AG08395 (cell line): Measurements from ENCODE around the gene NSF.
"Not testable (repeated sequence)": the region's sequence is repeated elsewhere in the genome, so short reads cannot be mapped to it uniquely, and the experiment has no call there.

Experiments used
- DNase-seq: peaks from one replicate; pipeline ENCODE4 v3.0.0; 2012; ENCODE audit warnings: mixed read lengths, low spot score

Gene NSF

DNA sequence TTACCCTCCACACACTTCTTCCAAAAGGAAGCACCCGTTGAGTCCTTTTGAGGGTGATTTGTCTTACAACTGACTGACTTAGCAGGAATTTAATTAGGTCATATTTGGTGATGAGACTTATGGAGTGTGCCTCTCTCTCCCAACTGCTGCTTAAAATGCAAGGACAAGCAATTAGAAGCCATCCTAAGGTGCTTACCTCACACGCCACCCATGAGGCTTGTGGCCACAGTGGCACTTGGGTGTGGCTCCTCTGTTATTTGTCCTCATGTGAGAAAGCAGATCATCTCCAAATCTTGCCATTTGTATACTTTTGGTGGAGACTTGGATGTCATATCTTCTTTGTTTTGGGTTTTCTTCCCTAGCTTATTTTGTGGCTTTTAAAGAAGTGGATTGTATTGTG, 166.4 kb downstream of the NSF start:
- no peak for DNase-seq

DNA sequence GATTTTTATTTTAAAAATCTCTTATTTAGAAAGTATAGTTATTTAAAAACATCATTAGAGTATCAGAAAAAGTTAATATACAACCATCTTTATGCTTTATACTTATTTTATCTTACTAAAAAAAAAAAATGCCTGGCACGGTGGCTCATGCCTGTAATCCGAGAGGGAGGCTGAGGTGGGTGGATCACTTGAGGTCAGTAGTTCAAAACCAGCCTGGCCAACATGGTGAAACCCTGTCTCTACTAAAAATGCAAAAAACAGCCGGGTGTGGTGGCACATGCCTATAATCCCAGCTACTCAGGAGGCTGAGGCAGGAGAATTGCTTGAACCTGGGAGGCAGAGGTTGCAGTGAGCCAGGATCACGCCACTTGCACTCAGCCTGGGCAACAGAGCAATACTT, 167.1 kb downstream of the NSF start:
- not testable (repeated sequence) for DNase-seq

DNA sequence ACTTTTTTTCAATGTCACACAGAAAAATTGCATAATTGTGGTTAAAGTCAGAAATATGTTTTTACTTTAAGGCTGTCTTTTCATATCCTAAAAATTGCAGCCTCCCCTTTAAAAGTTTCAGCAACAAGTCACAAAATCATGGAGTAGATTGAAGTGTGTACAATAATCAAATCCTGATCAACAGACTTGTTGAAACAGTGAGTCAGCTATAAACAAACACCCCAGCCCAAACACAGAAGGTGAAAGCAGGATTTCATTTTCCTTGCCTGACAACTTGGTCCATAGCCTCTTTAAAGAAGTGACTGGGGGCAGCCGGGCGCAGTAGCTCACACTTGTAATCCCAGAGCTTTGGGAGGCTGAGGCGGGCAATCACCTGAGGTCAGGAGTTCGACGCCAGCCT, 168.1 kb downstream of the NSF start:
- DNase-seq, result no peak

DNA sequence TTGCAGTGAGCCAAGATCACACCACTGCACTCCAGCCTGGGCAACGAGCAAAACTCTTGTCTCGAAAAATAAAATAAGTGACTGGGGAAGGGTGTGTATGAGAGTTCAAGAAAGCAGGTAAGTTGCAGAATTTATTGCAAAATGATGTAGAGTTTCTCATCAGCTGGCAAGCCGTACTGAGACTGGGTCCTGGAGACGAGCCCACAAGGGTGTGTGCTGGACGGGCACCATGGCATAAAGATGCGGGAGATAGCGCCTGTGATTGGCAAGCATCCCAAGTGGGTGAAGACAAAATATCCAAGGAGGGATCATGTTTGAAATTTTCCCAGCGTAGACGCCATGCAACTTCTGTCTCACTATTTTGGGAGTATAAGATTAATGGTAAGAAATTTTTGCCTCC, 168.7 kb downstream of the NSF start:
- no peak for DNase-seq

DNA sequence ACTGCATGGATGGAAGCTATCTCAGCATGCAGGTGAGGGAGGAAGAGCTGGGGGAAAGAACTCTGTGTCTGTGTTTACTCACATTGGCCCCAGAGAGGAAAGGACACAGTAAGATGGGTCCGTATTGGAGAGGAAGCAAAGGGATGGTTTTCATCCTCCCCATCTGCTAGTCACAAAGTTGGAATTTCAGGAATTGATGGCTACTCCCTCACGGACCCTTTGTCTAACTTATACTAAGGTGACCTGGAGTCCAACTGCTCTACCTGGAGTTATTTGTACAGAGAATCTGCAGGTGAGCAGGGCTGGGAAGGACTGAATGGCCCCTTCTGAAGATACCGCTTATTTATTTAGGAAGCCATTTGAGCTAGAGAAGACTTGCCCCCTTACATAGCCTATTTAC, 172.9 kb downstream of the NSF start:
- DNase-seq, result no peak

DNA sequence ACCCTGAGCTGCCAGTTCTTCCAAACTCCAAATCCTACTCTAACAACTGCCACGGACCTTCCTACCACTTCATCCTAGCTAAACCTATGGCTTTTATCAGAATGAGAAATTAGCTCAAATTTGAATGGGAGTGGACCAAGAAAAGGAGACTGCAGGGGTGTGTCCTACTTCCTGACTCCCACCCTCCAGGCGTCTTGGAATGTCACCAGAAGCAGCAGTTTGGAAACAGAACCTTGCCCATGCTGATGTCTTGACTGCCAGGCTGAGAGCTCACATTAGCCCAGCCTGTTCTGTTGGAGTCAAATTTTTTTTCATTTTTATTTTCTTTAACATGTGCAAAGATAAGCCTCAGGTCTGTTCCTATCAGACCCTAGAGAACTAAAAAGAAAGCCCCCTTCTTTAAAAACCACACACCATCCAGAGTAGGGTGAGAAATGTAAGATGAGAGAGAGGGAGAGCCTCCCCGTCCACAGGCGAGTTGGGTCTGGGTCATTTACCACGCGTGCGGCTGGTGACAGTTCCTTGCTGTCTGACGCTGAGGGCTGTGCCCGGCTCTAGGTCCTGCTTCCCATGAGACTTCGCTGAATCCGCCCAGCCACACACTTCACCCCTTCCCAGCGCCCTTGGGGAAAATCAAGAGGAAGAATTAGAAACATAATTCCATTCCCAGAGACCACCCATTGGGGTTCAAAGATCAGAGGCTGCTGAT, 173.7 kb downstream of the NSF start:
- no peak for DNase-seq

DNA sequence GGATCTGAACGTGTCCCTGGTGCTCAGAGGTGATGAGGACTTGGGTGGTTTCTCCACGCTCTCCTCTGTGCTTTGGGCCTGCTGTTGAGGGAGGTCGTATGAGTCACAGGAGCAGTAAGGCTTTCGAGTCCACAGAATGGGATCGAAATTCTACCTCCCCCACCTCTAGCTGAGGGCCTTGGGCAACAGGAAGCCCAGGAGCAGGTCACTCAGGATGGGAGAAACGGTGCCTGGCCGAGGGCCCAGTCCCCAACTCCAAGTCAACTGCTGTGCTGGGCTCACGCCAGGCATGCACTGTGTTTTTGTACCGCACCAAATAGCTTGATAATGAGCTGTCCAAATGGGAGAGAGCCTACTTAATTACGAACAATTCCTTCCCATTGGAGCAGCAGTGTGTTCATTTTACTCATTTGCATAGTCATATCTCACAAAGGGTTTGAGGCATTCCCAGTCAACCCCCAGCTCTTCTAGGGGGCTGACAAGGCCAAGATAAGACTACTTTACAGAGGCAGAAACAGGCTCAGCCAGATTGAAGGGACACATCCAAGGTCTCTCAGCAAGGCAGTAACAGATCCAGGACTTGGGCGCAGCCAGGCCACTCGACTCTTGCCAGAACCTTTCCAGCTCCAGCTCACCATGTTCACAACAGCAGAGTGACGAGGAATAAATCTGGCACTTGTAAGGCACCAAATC, 174.4 kb downstream of the NSF start:
- DNase-seq, result peak; percentile 66

DNA sequence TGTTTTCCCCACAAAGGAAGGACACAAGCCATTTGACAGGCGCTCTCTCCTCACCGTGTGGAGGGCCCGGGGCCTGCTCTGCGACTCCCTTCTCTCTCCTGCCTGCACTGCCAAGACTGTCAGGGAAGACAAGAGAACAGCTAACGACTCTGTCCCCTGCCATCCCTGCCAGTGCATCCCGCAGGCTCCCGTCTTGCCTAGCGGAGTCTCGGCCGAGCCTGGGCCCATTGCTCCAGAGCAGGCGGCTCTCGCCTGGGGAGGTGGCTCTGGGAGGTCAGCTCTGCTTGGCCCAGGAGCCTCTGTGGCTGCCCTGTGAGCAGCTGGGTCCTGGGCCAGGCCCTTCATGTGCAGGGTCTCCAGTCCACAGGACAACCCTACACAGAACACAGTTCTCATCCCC, 175.0 kb downstream of the NSF start:
- no peak for DNase-seq

DNA sequence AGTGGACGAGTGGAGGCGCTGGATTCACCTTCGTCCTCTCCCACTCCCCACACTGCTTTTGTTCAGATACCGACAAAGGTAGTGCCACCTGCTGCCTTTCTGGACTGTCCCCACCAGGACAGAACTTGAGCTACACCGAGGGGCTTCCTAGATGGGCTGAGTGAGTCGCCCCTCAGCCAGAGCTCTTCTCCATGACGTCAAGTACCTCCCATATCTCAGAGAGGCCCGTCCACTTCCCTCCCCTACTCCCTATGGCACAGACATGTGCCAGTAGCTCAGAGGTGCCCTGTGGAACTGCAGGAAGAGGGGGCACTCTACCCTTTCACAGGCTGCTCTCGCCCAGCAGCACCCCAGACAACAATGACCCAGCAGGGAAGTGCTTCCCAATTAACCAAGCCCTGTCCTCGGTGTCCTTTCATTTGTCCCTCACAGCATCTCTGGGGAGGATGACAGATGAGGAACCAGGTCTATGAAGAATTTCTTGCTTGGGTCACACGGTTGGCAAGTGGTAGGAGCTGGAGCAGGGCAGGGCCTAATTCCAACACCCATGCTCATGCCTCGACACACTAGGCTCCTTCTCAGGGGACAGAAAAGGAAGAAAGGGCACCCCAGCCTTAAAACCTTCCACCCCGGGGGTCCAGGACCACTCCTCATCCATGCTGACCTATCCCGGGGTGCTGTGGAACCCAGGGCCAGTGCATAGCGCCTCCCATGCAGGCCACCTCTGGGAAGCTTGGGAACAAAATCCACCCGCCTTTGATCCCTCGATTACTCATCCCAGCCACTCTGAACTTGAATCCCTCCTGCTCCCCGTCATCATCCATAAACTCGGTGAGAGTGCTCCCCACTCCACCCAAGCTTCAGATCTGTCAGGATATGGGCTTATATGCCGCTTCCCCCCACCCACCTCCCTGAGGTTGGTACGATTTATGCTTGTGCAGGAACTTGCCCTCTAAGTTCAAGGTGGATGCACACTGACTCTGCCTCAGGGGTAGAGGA, 176.3 kb downstream of the NSF start:
- DNase-seq, result no peak

DNA sequence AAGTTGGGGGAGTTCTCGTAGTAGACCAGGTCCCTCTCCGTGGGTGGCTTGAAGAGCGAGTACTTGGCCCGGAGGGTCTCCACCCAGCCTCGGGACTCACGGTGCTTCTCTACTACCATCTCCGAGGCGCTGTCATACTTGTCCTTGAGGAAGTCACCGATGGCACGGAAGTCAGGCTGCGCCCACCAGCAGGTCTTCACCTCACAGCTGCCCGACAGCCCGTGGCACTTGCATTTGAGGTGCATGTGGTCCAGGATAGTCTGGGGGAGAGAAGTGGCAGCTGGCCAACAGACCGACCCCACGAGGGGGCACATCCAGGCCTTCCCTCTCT, 178.0 kb downstream of the NSF start:
- DNase-seq, result no peak

DNA sequence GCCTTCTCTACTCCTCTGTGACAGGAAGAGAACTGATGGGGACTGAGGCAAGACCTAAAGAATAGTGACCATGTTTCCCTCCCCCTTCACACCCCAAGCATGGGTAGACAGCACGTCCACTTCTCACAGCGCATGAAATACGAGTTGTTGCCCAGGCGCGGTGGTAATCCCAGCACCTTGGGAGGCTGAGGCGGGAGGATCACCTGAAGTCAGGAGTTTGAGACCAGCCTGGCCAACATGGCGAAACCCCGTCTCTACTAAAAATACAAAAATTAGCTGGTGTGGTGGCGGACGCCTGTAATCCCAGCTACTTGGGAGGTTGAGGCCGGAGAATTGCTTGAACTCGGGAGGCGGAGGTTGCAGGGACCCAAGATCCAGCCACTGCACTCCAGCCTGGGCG, 178.4 kb downstream of the NSF start:
- DNase-seq, result not testable (repeated sequence)

DNA sequence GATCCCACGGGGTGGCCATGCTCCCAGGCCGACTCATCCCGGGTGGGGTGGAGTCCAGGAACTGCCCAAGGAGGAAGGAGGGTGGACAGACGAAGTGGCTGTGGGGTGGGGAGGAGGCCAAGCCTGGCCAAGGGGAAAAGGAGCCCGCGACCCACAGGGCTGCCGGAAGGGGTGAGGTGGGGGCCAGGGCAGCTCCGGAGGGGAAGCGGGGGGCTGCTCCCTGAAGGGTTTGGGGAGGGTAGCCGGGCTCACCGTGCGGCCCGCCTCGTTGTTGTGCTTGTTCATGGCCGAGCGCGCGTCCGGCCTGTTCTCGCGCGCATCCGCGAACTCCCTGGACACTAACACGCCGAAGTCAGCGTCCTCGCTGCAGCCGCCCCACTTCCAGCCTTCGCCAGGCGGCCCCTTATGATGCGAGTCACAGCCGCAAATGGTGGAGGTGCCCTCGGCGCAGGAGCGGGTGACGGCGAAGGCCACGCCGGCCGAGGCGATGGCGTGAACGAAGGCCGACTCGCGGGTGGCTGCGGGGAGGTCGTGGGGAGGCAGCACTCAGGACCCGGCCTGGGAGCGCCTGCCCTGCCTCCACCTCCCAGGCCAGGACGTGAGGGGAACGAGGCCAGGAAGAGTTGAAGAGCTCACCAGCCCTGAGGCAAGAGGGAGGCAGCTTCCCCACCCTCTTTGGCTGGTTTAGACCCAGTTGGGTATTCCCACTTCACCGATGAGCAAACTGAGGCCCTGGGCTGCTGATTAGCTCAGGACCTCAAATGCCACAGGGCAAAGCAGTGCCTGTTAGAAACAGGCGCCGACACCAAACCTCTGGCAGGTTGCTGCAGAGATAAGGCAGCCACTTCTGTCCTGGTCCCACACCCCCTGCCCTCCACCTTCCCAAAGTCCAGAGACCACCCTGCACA, 179.3 kb downstream of the NSF start:
- DNase-seq, result peak; percentile 29

DNA sequence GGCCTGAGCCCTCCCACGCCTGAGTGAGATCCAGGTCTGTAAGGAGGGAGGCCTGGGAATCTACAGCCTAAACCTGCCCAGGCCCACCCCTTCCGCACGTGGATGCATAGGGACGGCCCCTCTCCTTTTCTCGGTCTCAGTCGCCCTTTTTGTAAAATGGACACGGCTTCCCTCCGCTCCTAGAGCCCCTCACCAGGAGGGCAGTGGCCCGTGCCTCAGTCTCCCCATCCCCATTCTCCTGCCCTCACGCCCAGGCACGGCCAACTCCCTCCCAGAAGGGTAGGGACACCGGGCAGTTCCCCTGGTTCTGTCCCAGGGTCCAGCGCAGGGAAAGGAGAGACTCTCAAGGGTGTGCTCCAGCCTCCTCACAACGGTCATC, 180.0 kb downstream of the NSF start:
- DNase-seq, result no peak

DNA sequence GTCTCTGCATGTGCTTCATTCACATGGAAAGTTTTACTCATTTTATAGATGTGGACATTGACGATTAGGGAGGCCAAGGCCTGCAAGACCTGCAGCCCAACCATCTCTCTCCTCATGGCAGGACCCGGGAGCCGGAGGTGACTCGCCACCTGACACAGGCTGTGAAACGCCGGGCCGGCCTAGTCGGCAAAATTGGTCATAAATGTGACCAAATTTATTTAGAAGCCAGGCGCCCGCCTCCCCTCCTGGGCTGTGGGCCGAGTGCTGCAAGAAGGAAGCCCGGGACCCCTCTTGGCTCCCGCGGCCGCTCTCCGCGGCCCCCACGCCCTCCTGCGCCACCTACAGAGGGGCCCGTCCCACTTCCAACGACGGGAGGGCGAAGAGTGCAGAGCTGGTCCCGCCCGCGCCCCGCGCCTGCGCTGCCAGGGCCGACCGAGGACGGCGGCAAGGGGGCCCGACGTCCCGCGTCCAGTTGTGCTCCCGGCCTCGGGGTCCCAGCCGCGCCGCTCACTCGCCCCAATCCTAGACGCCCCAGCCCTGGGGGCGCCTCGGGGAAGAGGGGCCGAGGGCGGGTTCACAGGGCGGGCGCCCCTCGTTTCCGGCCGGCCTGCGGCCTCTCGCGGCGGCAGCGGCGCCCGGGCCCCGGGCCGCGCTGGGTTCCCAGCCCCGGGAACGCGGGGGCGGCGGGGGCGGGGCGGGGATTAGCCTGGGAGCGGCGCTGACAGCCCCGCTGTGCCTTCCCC, 180.5 kb downstream of the NSF start:
- DNase-seq, result peak; percentile 48

DNA sequence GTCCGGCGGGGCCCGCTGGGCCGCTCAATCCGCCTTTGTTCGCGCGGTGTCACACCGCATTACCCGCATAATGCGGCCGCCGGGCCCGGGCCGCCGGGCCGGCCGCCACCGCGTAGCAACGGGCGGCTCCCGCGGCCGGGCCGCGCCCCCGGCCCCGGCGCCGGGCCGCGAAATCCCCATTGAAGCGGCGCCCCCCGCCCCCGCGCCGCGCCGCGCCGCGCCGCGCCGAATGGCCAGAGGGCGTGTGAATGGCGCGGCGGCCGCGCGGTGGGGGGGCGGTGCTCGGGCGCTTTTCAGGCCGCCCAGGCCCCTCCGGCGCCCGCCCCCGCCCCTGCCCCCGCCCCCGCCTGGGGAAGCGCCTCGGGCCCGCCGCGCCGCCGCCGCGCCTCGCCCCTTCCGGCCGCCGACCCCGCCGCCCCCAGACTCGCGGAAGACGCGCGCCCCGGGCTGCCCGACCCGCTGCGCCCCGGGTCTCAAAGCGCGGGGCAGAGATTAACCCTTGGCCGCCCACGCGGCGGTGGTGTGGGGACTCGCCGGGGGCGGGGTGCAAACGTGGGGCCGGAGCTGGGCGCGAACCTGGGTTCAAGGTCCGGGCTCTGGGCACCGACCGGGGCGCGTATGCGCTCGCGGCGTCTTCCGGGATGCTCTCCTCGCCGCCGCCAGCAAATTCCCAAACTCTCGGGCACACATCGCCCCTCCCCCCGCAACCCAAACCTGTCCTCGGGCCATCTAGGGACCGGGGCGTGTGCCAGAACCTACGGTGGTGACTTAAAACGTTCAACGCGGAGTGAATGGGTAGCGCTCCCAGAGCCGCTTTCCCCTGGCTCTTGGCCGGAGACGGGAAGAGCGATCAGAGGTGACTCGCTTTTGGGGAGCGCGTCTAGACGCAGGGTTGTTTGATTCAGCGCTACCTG, 181.3 kb downstream of the NSF start:
- no peak for DNase-seq

DNA sequence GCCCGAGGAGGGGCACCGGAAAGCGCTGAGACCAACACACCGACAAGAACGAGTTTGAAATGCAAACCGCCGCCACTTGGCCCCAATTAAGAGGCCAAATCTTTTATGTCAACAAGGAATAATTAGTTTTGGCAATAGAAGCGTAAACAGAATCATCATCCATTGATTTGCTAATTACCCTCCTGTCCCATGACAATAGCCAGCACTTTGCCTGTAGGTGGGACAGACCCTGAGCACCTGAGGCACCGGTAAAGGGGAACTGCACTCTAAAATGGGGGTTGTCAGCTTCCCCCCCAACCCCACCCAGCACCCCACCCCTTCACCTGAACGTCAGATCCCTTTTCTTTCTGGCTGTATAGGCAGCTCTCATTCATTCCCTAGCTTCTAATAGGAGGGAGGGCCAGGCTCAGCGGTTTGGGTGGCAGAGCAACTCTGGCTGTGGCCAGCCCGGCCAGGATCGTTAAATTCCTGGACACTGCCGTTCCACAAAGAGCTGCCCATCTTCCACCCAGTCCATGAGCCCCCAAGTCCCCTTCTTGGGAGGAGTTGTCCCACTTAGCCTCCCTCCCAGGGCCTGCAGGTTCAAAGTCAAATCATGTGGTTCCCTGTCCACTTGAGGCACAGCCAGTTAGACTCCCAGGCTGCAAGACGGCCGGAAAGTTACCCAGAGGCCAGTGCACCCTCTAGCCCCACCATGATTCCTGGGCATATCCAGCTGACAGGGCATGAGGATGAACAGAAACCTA, 182.2 kb downstream of the NSF start:
- no peak for DNase-seq

DNA sequence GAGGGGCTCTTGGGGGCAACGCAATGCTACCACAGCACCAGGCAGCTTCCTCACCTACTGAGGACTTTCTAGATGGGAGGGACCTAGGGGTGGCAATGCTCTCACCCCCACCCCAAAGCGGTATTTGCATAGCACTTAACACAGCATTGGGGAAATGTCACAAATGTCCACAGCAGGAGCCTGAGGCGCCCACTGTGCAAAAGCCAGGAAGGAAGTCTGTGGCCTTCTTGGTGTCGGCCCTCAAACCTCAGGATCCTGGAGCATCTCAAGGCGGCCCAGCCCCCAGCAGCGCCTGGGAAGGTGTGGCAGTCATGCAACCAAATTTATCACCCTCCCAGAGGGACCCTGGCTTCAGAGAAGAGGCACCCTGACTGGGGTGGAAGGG, 182.7 kb downstream of the NSF start:
- no peak for DNase-seq

DNA sequence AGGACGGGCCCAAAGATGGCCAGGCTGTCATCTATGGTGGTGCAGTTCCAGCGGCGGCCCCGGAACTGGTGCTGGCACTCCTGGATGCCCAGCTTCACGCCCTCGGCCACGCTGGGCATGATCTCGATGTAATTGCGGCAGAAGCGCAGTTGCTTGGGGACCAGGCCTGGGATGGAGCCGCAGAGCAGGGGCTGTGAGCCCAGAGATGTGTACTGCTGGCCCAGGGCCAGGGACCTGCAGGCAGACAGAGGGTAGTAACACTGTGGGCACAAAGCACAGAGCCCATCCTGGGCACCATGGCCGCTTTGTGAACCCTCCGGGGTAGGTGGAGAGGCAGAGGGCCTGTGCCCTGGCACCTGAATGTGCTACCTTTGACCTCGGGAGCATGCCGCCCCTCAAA, 183.2 kb downstream of the NSF start:
- DNase-seq, result no peak

DNA sequence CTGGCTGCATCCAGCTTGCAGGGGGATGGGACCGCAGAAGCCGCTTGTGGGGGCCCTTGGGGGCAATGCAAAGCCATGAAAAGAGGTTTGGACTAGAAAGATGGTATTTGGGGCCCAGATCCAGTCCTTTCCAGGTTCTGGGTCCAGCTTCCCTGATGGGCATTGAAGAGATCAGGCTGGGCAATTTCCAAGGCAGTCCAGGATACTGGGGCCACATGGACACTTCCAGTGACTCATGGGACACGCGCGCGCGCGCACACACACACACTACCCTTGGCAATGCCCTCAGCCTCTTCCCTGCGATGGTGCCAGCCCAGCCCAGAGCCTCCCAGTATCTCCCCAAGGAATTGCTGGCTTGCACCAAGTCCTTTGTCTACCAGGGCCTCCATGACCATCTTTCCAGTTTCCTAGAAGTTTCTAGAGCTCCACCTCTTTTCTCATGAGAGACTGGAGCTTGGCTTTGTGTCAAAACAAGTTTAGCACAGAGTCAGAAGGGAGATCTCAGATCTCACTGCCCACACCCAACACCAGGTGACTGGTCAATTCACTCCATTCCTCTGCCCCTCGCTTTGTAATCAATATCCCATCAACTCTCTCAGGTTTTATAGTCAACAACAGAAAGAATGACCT, 183.8 kb downstream of the NSF start:
- no peak for DNase-seq
